ENCODE results near the gene CLPTM1L. TPM values are rescaled to one million over a fixed set of nuclear protein-coding genes. Genes with fewer than 3 reads are reported as not detected.
A peak's percentile ranks its signal among the peaks of the same experiment; 100 is the strongest.

Gene CLPTM1L
- total RNA-seq, 2 experiments from 2014 or later: 395 TPM

DNA sequence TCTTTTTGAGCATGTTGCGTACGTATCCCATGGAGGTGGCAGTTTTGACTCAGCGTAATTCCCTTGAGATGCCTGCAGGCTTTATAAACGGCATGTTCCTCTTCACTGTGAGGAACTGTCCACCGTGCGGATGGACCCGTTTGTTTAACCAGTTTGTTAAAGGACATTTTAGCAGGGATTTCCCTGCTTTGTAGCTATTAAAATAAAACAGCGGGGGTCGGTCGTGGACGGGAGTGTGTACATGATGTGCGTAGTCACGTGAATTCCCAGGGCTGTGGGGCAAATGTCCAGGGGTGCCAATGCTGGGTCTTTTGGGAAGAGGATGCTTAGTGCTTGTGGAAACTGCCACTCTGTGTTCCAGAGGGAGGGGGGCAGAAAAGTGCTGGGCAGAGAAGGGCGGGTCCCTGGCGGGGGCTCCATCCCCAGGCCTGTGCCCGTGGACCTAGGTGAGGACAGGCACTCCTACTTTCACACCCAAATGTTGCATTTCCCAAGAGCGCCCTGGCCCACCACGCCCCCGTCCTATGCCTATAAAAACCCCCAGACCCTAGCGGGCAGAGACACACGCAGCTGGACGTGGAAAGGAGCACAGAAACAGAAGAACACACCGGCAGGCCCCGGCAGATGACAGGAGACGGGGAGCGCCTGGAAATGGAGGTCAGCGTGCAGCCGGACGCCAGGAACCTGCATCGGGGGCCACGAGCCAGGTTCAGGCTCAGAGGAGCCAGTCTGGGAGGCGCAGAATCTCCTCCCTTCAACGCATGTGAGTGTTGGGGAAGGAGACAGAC lies 46.0 kb downstream of the CLPTM1L start:
- Histone ChIP-seq H3K9me2 (ENCODE audit: insufficient read depth, low read length) (no peaks in the 10 kb centered on the region), H3K4me1 (ENCODE audit: insufficient read depth, low read length, poor library complexity, severe bottlenecking) (peaks cover 71% of the 10 kb centered on the region), H3K36me3 (ENCODE audit: insufficient read depth, low read length) (peaks cover 27% of the 10 kb centered on the region), H2AFZ (ENCODE audit: low read length) (no peak overlapping the region), H4K20me1 (ENCODE audit: insufficient read depth, low read length) (no peaks in the 10 kb centered on the region), H3K79me2 (ENCODE audit: insufficient read depth, low read depth, low read length) (peaks cover 28% of the 10 kb centered on the region), H3K27ac (ENCODE audit: low read depth, low read length, poor library complexity, severe bottlenecking) (peak overlapping the region; percentile 20), H3K4me2 (ENCODE audit: low read length) (no peak overlapping the region), H3K9me3 (ENCODE audit: low read length) (peaks cover 18% of the 10 kb centered on the region; the same call in 1 of the 2 replicates), H3K4me3 (ENCODE audit: low read depth, low read length, poor library complexity, severe bottlenecking) (no peak overlapping the region)
- no peak for TF ChIP-seq EZH2phosphoT487 (IDR thresholded peaks at IDR 0.05; ENCODE audit: borderline replicate concordance, low read depth, low read length)
- TF ChIP-seq, protein P1, sequence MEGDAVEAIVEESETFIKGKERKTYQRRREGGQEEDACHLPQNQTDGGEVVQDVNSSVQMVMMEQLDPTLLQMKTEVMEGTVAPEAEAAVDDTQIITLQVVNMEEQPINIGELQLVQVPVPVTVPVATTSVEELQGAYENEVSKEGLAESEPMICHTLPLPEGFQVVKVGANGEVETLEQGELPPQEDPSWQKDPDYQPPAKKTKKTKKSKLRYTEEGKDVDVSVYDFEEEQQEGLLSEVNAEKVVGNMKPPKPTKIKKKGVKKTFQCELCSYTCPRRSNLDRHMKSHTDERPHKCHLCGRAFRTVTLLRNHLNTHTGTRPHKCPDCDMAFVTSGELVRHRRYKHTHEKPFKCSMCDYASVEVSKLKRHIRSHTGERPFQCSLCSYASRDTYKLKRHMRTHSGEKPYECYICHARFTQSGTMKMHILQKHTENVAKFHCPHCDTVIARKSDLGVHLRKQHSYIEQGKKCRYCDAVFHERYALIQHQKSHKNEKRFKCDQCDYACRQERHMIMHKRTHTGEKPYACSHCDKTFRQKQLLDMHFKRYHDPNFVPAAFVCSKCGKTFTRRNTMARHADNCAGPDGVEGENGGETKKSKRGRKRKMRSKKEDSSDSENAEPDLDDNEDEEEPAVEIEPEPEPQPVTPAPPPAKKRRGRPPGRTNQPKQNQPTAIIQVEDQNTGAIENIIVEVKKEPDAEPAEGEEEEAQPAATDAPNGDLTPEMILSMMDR (conservative IDR thresholded peaks at IDR 0.05; ENCODE audit: low read length): no peak
- BruUV-seq (replicated peaks): no TSS peak
- DNase-seq (ENCODE audit: low spot score): no peak
- intact Hi-C loops (cut with micrococcal nuclease; ENCODE audit: unreplicated experiment): no loop called here
- POLR2A ChIA-PET: interaction anchor here (2.1 kb wide), 1 partner anchor 11 kb away, joined by 6 read pairs; no protein-coding TSS in a partner anchor
- CTCF ChIA-PET (ENCODE audit: unreplicated experiment): interaction anchor here (1.2 kb wide), 1 partner anchor 14 kb away, joined by 5 read pairs; no protein-coding TSS in a partner anchor

DNA sequence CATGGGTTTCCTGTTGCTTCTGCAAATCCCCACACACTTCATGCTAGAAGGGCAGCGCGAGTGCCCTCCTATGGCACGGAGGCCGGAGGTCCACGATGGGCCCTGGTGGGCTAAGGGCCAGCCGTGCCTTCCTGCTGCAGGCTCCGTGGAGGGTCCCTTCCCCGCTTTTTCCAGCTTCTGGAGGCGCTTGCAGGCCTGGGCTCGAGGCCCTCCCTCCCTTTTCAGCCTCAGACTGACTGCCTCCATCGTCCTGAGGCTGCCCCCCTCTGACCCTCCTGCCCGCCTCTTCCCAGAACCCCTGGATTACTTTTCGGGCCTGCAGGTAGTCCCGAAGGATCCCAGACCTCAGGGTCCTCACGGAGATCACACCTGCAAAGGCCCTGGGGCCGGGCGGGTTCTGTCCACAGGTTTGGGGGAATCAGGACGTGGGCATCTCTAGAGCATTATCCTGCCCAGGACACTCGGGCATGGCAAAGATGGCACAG lies 46.8 kb downstream of the CLPTM1L start:
- Histone ChIP-seq H2AFZ (ENCODE audit: low read length) (no peak overlapping the region), H4K20me1 (ENCODE audit: insufficient read depth, low read length) (no peaks in the 10 kb centered on the region), H3K4me2 (ENCODE audit: low read length) (no peak overlapping the region), H3K4me3 (ENCODE audit: low read depth, low read length, poor library complexity, severe bottlenecking) (no peak overlapping the region), H3K9me3 (ENCODE audit: low read length) (peaks cover 10% of the 10 kb centered on the region; the same call in 1 of the 2 replicates), H3K36me3 (ENCODE audit: insufficient read depth, low read length) (peaks cover 30% of the 10 kb centered on the region), H3K27ac (ENCODE audit: low read depth, low read length, poor library complexity, severe bottlenecking) (peak overlapping the region; percentile 87), H3K4me1 (ENCODE audit: insufficient read depth, low read length, poor library complexity, severe bottlenecking) (peaks cover 76% of the 10 kb centered on the region), H3K9me2 (ENCODE audit: insufficient read depth, low read length) (no peaks in the 10 kb centered on the region), H3K79me2 (ENCODE audit: insufficient read depth, low read depth, low read length) (peaks cover 36% of the 10 kb centered on the region)
- no peak for DNase-seq (ENCODE audit: low spot score)
- BruUV-seq (replicated peaks): no TSS peak
- CTCF ChIA-PET (ENCODE audit: unreplicated experiment): interaction anchor here (1.2 kb wide), 1 partner anchor 15 kb away, joined by 5 read pairs; no protein-coding TSS in a partner anchor
- TF ChIP-seq EZH2phosphoT487 (IDR thresholded peaks at IDR 0.05; ENCODE audit: borderline replicate concordance, low read depth, low read length): no peak
- TF ChIP-seq, protein P1 (conservative IDR thresholded peaks at IDR 0.05; ENCODE audit: low read length): no peak
- intact Hi-C loops (cut with micrococcal nuclease; ENCODE audit: unreplicated experiment): no loop called here
- POLR2A ChIA-PET: interaction anchor here (2.1 to 7.0 kb wide), 2 partner anchors 12 to 16 kb away, joined by 6 to 60 read pairs; no protein-coding TSS in a partner anchor
